OCI-LY3 (cell line): ENCODE measurements around the gene ADA.

ENCODE experiments used
- H2AFZ ChIP-seq: fragments of 200-600, 300-600 bp; shearing (Covaris generic); 2 replicates; pipeline ENCODE4 v1.6.0; 2014; ENCODE audit warnings: antibody characterized with exemption, low read depth, low read length
- H3K27ac ChIP-seq: fragments of 200-600, 300-600 bp; sonication (generic); 2 replicates; pipeline ENCODE4 v1.5.1; 2014; ENCODE audit warnings: mild to moderate bottlenecking, low read length, moderate library complexity, mixed read lengths
- H3K27me3 ChIP-seq: fragments of 200-600, 300-600 bp; sonication (generic); 2 replicates; pipeline ENCODE4 v1.6.1; 2014; ENCODE audit warnings: low read depth, low read length, mixed read lengths
- H3K36me3 ChIP-seq: fragments of 200-600, 300-600 bp; sonication (generic); replicated peaks from 2 replicates; pipeline ENCODE3; 2014; ENCODE audit warnings: low read depth, low read length, mixed read lengths
- H3K4me1 ChIP-seq: fragments of 300-600, 200-600 bp; sonication (generic); 2 replicates; pipeline ENCODE4 v1.6.1; 2014; ENCODE audit warnings: low read length, mixed read lengths
- H3K4me2 ChIP-seq: fragments of 200-600, 300-600 bp; sonication (generic); 2 replicates; pipeline ENCODE4 v1.6.1; 2014; ENCODE audit warnings: low read length, mixed read lengths
- H3K4me3 ChIP-seq: fragments of 300-600, 200-600 bp; sonication (generic); 2 replicates; pipeline ENCODE4 v1.5.1; 2014; ENCODE audit warnings: antibody characterized with exemption, mild to moderate bottlenecking, low read length, moderate library complexity
- H3K79me2 ChIP-seq: fragments of 300-600, 200-600 bp; shearing (Covaris generic); 2 replicates; pipeline ENCODE4 v1.6.1; 2014; ENCODE audit warnings: mild to moderate bottlenecking, low read length, mixed read lengths
- H3K9ac ChIP-seq: fragments of 300-600, 200-600 bp; shearing (Covaris generic); 2 replicates; pipeline ENCODE4 v1.6.0; 2014; ENCODE audit warnings: mild to moderate bottlenecking, low read length, moderate library complexity
- H3K9me3 ChIP-seq: fragments of 200-600, 300-600 bp; shearing (Covaris generic); 2 replicates; pipeline ENCODE4 v1.6.1; 2014; ENCODE audit warnings: low read length, mixed read lengths; ENCODE audit not compliant: insufficient read depth
- H4K20me1 ChIP-seq: fragments of 200-600, 300-600 bp; sonication (generic); 2 replicates; pipeline ENCODE4 v1.6.1; 2016; ENCODE audit warnings: low read length, mixed read lengths; ENCODE audit not compliant: insufficient read depth
- EZH2phosphoT487 ChIP-seq: fragments of 200-600 bp; shearing (Covaris generic); IDR thresholded peaks from 2 replicates; pipeline ENCODE4 v1.6.1; 2018; ENCODE audit warnings: antibody characterized with exemption, mixed run types, low read depth
- TF ChIP-seq, protein P1 (sequence below): fragments of 200-600, 300-600 bp; sonication (generic); IDR thresholded peaks from 2 replicates; pipeline ENCODE4 v1.5.1; 2014; ENCODE audit warnings: antibody characterized with exemption, low read length, low read depth

Gene ADA

GRCh38 chr20:44573501-44573869, 78.0 kb downstream of the ADA start:
- H3K27me3 ChIP-seq, result no peaks in the 10 kb centered on the region
- no peaks in the 10 kb centered on the region for H4K20me1 ChIP-seq
- H3K79me2 ChIP-seq, result peaks cover 21% of the 10 kb centered on the region
- H3K27ac ChIP-seq, result no peak overlapping the region
- peaks cover 18% of the 10 kb centered on the region for H3K4me1 ChIP-seq
- H3K9me3 ChIP-seq, result no peaks in the 10 kb centered on the region
- H3K4me3 ChIP-seq, result no peak overlapping the region
- no peak overlapping the region for H2AFZ ChIP-seq
- H3K9ac ChIP-seq, result no peak overlapping the region
- H3K4me2 ChIP-seq, result no peak overlapping the region
- H3K36me3 ChIP-seq, result no peaks in the 10 kb centered on the region
- TF ChIP-seq, protein P1, sequence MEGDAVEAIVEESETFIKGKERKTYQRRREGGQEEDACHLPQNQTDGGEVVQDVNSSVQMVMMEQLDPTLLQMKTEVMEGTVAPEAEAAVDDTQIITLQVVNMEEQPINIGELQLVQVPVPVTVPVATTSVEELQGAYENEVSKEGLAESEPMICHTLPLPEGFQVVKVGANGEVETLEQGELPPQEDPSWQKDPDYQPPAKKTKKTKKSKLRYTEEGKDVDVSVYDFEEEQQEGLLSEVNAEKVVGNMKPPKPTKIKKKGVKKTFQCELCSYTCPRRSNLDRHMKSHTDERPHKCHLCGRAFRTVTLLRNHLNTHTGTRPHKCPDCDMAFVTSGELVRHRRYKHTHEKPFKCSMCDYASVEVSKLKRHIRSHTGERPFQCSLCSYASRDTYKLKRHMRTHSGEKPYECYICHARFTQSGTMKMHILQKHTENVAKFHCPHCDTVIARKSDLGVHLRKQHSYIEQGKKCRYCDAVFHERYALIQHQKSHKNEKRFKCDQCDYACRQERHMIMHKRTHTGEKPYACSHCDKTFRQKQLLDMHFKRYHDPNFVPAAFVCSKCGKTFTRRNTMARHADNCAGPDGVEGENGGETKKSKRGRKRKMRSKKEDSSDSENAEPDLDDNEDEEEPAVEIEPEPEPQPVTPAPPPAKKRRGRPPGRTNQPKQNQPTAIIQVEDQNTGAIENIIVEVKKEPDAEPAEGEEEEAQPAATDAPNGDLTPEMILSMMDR, result no peak
- TF ChIP-seq EZH2phosphoT487, result no peak

DNA sequence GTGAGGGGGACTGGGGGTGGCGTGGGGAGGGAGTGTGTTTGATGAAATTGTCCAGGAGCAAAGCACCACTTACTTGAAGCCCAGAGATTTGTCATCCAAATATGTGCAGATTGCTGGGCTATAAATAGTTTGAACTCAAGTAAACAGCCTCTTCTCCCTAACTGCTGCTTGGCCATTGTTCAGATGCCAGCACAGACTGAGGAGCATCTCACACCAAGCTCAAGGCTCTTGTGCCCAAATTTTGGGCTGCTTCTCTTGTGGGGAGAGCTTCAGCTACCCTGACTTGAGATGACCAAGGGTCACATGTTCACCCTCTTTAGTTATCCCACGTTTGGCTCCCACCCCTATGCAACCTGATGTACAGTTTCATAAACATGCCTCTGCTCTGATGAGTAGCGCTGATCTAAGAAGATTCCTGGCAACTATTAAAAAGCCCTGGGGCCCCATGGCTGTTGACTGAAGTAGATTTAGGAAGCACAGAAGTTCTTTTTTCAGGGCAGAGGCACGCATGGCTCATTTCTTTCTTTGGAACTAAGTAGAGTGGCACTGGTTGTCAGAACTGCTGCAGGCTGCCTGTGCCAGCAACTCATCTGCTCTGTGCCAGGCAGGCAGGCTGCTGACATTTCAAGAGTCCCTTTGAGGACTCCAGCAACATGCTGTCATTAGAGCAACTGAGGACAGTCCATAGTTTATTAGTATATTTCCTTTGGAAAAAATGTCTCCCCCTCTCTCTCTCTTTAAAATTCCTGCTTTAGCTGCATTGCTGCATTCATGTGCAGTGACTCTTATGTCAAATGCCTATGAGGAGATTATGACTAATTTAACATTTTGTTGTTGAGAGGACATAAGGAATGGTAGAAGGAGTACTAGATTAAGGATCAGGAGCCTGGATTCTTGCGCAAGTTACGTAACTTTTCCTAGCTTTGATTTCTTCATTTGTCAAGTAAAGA, 78.7 kb downstream of the ADA start:
- Histone ChIP-seq H3K4me1 (peaks cover 18% of the 10 kb centered on the region), H3K4me2 (no peak overlapping the region), H3K9me3 (no peaks in the 10 kb centered on the region), H2AFZ (no peak overlapping the region), H3K9ac (no peak overlapping the region), H3K27ac (no peak overlapping the region), H3K36me3 (no peaks in the 10 kb centered on the region), H4K20me1 (no peaks in the 10 kb centered on the region), H3K79me2 (peaks cover 21% of the 10 kb centered on the region), H3K4me3 (no peak overlapping the region), H3K27me3 (no peaks in the 10 kb centered on the region)
- TF ChIP-seq, protein P1, result no peak
- no peak for TF ChIP-seq EZH2phosphoT487

DNA sequence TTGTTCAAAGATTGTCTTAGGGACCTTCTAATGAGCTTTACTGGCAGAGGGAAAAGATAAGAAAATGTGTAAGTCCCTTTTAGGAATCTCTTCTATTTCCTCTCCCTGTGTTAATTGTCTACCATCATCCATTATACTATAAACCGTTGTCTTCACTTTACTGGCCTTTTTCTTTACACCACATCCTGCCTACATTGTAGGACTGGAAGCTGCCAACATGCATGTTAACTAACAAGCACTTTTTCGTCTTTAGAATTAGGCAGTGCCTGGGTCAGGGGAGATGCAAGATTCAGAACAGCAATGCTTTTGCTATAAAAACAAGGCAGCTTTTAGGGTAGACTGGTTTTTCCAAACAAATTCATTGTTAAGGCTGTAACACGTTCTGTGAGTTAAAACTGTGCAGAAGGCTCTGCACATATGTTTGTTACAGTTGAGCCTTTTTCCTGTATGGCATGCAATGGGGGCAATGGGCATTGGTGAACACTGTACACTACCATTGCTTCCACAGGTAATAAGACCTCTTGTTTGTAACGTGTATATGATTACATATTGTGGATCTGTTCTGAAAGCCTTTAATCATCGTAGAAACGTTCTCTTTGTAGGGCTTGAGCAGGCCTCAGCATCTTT, 80.0 kb downstream of the ADA start:
- Histone ChIP-seq H3K4me1 (peaks cover 12% of the 10 kb centered on the region), H3K79me2 (peaks cover 11% of the 10 kb centered on the region), H4K20me1 (no peaks in the 10 kb centered on the region), H3K4me2 (no peak overlapping the region), H3K9ac (no peak overlapping the region), H3K4me3 (no peak overlapping the region), H3K36me3 (no peaks in the 10 kb centered on the region), H3K9me3 (no peaks in the 10 kb centered on the region), H3K27me3 (no peaks in the 10 kb centered on the region), H2AFZ (no peak overlapping the region), H3K27ac (no peak overlapping the region)
- no peak for TF ChIP-seq EZH2phosphoT487
- TF ChIP-seq, protein P1, result no peak

GRCh38 chr20:44570367-44570766, 81.1 kb downstream of the ADA start:
- Histone ChIP-seq H3K79me2 (0 out of 2 replicates have a peak, but pooled peaks cover under 1% of the 10 kb centered on the region), H3K4me1 (0 out of 2 replicates have a peak, but pooled peaks cover 2% of the 10 kb centered on the region), H3K9ac (no peak overlapping the region), H3K36me3 (no peaks in the 10 kb centered on the region), H2AFZ (no peak overlapping the region), H3K4me3 (no peak overlapping the region), H4K20me1 (no peaks in the 10 kb centered on the region), H3K4me2 (no peak overlapping the region), H3K27me3 (no peaks in the 10 kb centered on the region), H3K27ac (no peak overlapping the region), H3K9me3 (no peaks in the 10 kb centered on the region)
- no peak for TF ChIP-seq EZH2phosphoT487
- TF ChIP-seq, protein P1, result no peak
